ENCODE measurements around the gene MYO7A.

DNA sequence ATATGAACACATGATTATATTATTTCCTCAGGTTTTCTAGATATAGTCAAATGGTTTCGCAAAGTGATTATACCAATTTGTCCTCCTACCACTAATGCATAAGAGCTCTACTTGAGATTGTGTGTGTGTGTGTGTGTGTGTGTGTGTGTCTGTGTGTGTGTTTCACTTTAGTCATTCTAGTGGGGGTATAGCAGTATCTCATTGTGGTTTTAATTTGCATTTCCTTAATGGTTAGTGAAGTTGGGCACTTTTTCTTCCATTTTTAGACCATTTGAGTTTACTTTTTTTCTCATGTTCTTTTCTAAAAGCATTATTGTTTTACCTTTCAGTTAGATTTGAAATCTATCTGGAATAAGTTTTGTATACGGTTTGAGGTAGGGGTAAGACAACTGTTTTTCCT is 48.4 kb upstream of the MYO7A start:
- TF ChIP-seq POLR2AphosphoS5 (IDR thresholded peaks at IDR 0.05; ENCODE audit: low read depth, low read length) (no peak), EGR1 (IDR thresholded peaks at IDR 0.05; ENCODE audit: borderline replicate concordance, low read depth, low read length) (no peak), POLR2A (IDR thresholded peaks at IDR 0.05; ENCODE audit: control extremely low read depth in 1 of 2, low read depth in 2 of 2, low read length in 2 of 2) (no peak), EZH2 (IDR thresholded peaks at IDR 0.05; ENCODE audit: low read depth, low read length, severe bottlenecking) (no peak), RNF2 (IDR thresholded peaks at IDR 0.05; ENCODE audit: borderline replicate concordance, low read depth, low read length, missing control alignments, poor library complexity, severe bottlenecking) (no peak)
- TF ChIP-seq, protein P1, sequence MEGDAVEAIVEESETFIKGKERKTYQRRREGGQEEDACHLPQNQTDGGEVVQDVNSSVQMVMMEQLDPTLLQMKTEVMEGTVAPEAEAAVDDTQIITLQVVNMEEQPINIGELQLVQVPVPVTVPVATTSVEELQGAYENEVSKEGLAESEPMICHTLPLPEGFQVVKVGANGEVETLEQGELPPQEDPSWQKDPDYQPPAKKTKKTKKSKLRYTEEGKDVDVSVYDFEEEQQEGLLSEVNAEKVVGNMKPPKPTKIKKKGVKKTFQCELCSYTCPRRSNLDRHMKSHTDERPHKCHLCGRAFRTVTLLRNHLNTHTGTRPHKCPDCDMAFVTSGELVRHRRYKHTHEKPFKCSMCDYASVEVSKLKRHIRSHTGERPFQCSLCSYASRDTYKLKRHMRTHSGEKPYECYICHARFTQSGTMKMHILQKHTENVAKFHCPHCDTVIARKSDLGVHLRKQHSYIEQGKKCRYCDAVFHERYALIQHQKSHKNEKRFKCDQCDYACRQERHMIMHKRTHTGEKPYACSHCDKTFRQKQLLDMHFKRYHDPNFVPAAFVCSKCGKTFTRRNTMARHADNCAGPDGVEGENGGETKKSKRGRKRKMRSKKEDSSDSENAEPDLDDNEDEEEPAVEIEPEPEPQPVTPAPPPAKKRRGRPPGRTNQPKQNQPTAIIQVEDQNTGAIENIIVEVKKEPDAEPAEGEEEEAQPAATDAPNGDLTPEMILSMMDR (IDR thresholded peaks at IDR 0.05; ENCODE audit: control extremely low read depth in 1 of 3, insufficient read depth in 1 of 3, low read depth in 1 of 3, low read length in 3 of 3): no peak
- TF ChIP-seq, protein P2, sequence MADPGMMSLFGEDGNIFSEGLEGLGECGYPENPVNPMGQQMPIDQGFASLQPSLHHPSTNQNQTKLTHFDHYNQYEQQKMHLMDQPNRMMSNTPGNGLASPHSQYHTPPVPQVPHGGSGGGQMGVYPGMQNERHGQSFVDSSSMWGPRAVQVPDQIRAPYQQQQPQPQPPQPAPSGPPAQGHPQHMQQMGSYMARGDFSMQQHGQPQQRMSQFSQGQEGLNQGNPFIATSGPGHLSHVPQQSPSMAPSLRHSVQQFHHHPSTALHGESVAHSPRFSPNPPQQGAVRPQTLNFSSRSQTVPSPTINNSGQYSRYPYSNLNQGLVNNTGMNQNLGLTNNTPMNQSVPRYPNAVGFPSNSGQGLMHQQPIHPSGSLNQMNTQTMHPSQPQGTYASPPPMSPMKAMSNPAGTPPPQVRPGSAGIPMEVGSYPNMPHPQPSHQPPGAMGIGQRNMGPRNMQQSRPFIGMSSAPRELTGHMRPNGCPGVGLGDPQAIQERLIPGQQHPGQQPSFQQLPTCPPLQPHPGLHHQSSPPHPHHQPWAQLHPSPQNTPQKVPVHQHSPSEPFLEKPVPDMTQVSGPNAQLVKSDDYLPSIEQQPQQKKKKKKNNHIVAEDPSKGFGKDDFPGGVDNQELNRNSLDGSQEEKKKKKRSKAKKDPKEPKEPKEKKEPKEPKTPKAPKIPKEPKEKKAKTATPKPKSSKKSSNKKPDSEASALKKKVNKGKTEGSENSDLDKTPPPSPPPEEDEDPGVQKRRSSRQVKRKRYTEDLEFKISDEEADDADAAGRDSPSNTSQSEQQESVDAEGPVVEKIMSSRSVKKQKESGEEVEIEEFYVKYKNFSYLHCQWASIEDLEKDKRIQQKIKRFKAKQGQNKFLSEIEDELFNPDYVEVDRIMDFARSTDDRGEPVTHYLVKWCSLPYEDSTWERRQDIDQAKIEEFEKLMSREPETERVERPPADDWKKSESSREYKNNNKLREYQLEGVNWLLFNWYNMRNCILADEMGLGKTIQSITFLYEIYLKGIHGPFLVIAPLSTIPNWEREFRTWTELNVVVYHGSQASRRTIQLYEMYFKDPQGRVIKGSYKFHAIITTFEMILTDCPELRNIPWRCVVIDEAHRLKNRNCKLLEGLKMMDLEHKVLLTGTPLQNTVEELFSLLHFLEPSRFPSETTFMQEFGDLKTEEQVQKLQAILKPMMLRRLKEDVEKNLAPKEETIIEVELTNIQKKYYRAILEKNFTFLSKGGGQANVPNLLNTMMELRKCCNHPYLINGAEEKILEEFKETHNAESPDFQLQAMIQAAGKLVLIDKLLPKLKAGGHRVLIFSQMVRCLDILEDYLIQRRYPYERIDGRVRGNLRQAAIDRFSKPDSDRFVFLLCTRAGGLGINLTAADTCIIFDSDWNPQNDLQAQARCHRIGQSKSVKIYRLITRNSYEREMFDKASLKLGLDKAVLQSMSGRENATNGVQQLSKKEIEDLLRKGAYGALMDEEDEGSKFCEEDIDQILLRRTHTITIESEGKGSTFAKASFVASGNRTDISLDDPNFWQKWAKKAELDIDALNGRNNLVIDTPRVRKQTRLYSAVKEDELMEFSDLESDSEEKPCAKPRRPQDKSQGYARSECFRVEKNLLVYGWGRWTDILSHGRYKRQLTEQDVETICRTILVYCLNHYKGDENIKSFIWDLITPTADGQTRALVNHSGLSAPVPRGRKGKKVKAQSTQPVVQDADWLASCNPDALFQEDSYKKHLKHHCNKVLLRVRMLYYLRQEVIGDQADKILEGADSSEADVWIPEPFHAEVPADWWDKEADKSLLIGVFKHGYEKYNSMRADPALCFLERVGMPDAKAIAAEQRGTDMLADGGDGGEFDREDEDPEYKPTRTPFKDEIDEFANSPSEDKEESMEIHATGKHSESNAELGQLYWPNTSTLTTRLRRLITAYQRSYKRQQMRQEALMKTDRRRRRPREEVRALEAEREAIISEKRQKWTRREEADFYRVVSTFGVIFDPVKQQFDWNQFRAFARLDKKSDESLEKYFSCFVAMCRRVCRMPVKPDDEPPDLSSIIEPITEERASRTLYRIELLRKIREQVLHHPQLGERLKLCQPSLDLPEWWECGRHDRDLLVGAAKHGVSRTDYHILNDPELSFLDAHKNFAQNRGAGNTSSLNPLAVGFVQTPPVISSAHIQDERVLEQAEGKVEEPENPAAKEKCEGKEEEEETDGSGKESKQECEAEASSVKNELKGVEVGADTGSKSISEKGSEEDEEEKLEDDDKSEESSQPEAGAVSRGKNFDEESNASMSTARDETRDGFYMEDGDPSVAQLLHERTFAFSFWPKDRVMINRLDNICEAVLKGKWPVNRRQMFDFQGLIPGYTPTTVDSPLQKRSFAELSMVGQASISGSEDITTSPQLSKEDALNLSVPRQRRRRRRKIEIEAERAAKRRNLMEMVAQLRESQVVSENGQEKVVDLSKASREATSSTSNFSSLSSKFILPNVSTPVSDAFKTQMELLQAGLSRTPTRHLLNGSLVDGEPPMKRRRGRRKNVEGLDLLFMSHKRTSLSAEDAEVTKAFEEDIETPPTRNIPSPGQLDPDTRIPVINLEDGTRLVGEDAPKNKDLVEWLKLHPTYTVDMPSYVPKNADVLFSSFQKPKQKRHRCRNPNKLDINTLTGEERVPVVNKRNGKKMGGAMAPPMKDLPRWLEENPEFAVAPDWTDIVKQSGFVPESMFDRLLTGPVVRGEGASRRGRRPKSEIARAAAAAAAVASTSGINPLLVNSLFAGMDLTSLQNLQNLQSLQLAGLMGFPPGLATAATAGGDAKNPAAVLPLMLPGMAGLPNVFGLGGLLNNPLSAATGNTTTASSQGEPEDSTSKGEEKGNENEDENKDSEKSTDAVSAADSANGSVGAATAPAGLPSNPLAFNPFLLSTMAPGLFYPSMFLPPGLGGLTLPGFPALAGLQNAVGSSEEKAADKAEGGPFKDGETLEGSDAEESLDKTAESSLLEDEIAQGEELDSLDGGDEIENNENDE (IDR thresholded peaks at IDR 0.05; ENCODE audit: insufficient replicate concordance, low read length): no peak
